Keratinocyte (primary cell): ENCODE data around the gene CARD9. TPM values are rescaled to one million over a fixed set of nuclear protein-coding genes. Genes with fewer than 3 reads are reported as not detected.

ENCODE experiments used
- DNase-seq: peaks from one replicate; pipeline ENCODE4 v3.0.0-alpha.2; 2011; ENCODE audit warnings: low read depth, missing footprints, low spot score
- FAIRE-seq: peaks from 2 replicates; lab custom pipeline; 2011; peaks lifted over from hg19 to GRCh38; lab: Jason Lieb, UNC
- H2AFZ ChIP-seq: 2 replicates; pipeline ENCODE4 v1.6.0; 2012; ENCODE audit warnings: low read length, control low read depth, inconsistent platforms; ENCODE audit not compliant: control insufficient read depth
- H3K27ac ChIP-seq: 2 replicates; pipeline ENCODE4 v1.5.1; 2011; ENCODE audit warnings: low read length; ENCODE audit not compliant: control insufficient read depth, insufficient read depth
- H3K27me3 ChIP-seq: 3 replicates; pipeline ENCODE4 v1.6.0; 2011; ENCODE audit warnings: low read length; ENCODE audit not compliant: control insufficient read depth, insufficient read depth; ENCODE audit errors: extremely low read depth
- H3K36me3 ChIP-seq, 2 experiments: 2 replicates in 1 of 2; 3 replicates in 1 of 2; pipeline ENCODE4 v1.5.1; 2011; ENCODE audit warnings: low read length in 2 of 2, mild to moderate bottlenecking in 1 of 2; ENCODE audit not compliant: control insufficient read depth in 2 of 2, insufficient read depth in 2 of 2; ENCODE audit errors: extremely low read depth in 1 of 2
- H3K4me1 ChIP-seq: 3 replicates; pipeline ENCODE4 v1.5.1; 2011; ENCODE audit warnings: low read length; ENCODE audit not compliant: control insufficient read depth, insufficient read depth; ENCODE audit errors: extremely low read depth
- H3K4me2 ChIP-seq: 3 replicates; pipeline ENCODE4 v1.6.0; 2011; ENCODE audit warnings: low read depth, low read length; ENCODE audit not compliant: control insufficient read depth, insufficient read depth; ENCODE audit errors: extremely low read depth
- H3K4me3 ChIP-seq, 3 experiments: fragments of 200-600 bp in 1 of 3; sonication (generic) in 1 of 3; 2 replicates in 2 of 3; 3 replicates in 1 of 3; pipeline ENCODE4 v1.5.1; 2011 to 2016; ENCODE audit warnings: low read length in 3 of 3, mild to moderate bottlenecking in 3 of 3, control low read depth in 2 of 3, inconsistent platforms in 1 of 3, low read depth in 1 of 3, mixed read lengths in 1 of 3, mixed run types in 1 of 3, moderate library complexity in 1 of 3; ENCODE audit not compliant: control insufficient read depth in 2 of 3, insufficient read depth in 2 of 3; ENCODE audit errors: extremely low read depth in 1 of 3
- H3K79me2 ChIP-seq: 2 replicates; pipeline ENCODE4 v1.6.0; 2012; ENCODE audit warnings: low read length; ENCODE audit not compliant: control insufficient read depth, insufficient read depth
- H3K9ac ChIP-seq: 3 replicates; pipeline ENCODE4 v1.6.0; 2011; ENCODE audit warnings: low read length; ENCODE audit not compliant: control insufficient read depth, insufficient read depth; ENCODE audit errors: extremely low read depth
- H3K9me1 ChIP-seq: 3 replicates; pipeline ENCODE4 v1.6.0; 2011; ENCODE audit warnings: low read length; ENCODE audit not compliant: control insufficient read depth, insufficient read depth; ENCODE audit errors: extremely low read depth
- H3K9me3 ChIP-seq: 2 replicates; pipeline ENCODE4 v1.5.1; 2012; ENCODE audit warnings: low read depth, low read length; ENCODE audit not compliant: control insufficient read depth
- H4K20me1 ChIP-seq: 3 replicates; pipeline ENCODE4 v1.6.0; 2011; ENCODE audit warnings: low read length; ENCODE audit not compliant: control insufficient read depth, insufficient read depth; ENCODE audit errors: extremely low read depth
- EZH2 ChIP-seq: IDR thresholded peaks from one replicate; pipeline ENCODE4 v1.6.1; 2012; ENCODE audit warnings: inconsistent platforms, mild to moderate bottlenecking, low read length, moderate library complexity
- dilution Hi-C: fragments of 300-500 bp; cut with MboI; formaldehyde crosslinking; loops from one replicate; pipeline ENCODE4 v1.7.0; 2020; ENCODE audit warnings: low sequenced_read_pairs; ENCODE audit not compliant: extremely low pct_ligation_motif_present
- polyA plus RNA-seq, 5 experiments: library from polyadenylated mRNA; depleted of rRNA in 3 of 5; stranded (reverse) in 3 of 5; stranded (forward) in 1 of 5; unstranded in 1 of 5; fragments of >200 nt; gene quantifications; 1 replicate in 1 of 5; 2 replicates in 3 of 5; 3 replicates in 1 of 5; pipeline versions ENCODE4 v1.2.1 to v1.2.3, GENCODE V29; 2011 to 2012; ENCODE audit warnings: missing spikeins in 2 of 5, low read depth in 1 of 5, low replicate concordance in 1 of 5
- TF ChIP-seq, protein P1 (sequence below), 3 experiments: IDR thresholded peaks in 1 of 3; conservative IDR thresholded peaks in 1 of 3; optimal IDR thresholded peaks in 1 of 3; 2 replicates in 2 of 3; 3 replicates in 1 of 3; pipeline versions ENCODE3 to v1.5.1; 2011; ENCODE audit warnings: low read length in 3 of 3, mild to moderate bottlenecking in 3 of 3, moderate library complexity in 2 of 3, control low read depth in 1 of 3, inconsistent platforms in 1 of 3; ENCODE audit not compliant: insufficient read depth in 2 of 3; ENCODE audit errors: extremely low read depth in 1 of 3

CARD9 gene
- polyA plus RNA-seq, 1 donor (not counting 4 experiments of a cell fraction or from before 2014, with no cell fraction given): 0.07 TPM

DNA sequence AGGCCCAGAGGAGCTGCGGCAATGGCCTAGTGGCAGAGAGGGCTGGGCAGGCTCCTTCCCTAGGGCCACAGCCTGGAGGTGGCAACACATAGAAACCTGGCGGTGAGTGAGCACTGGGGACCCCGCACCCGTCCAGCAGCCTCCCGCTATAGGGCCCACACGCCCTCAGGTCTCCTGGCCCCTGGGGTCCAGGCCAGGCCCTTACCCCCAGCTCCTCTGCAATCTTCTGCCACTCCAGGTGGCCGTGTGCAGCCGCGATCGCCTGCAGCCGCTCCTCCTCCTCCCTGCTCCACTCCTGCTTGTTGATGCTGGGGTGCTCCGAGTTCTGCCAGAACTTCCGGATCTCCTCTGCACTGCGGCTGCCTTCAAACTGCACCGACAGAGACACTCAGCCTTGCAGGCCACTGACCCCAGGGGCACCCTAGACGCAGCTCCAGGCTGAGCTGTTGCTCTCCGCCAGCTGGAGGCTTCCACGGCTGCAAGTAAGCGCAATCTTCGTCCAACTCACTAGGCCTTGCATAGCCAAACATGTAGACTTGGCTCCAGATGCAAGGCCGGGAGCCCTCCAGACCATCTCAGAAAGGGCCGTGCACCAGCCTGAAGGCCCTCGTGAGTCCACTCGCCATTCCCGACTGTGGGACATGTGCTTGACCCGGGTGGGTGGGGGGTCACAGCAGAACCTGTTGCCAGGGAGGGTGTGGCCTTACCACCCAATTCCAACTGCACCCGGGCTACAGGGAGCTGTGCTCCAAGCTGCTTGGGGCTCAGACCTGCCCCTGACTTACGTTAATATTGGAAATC lies 18.5 kb upstream of the CARD9 start:
- Histone ChIP-seq H3K27me3 (no peaks in the 10 kb centered on the region), H3K9ac (no peak overlapping the region), H3K9me1 (no peaks in the 10 kb centered on the region), H3K79me2 (peaks cover 9% of the 10 kb centered on the region), H3K4me3 (no peak overlapping the region), H3K4me1 (no peaks in the 10 kb centered on the region), H3K9me3 (no peaks in the 10 kb centered on the region), H3K27ac (no peak overlapping the region), H2AFZ (no peak overlapping the region), H4K20me1 (peaks cover 2% of the 10 kb centered on the region), H3K36me3 (peaks cover 54 to 72% of the 10 kb centered on the region in 2 experiments), H3K4me2 (no peak overlapping the region)
- TF ChIP-seq, protein P1, sequence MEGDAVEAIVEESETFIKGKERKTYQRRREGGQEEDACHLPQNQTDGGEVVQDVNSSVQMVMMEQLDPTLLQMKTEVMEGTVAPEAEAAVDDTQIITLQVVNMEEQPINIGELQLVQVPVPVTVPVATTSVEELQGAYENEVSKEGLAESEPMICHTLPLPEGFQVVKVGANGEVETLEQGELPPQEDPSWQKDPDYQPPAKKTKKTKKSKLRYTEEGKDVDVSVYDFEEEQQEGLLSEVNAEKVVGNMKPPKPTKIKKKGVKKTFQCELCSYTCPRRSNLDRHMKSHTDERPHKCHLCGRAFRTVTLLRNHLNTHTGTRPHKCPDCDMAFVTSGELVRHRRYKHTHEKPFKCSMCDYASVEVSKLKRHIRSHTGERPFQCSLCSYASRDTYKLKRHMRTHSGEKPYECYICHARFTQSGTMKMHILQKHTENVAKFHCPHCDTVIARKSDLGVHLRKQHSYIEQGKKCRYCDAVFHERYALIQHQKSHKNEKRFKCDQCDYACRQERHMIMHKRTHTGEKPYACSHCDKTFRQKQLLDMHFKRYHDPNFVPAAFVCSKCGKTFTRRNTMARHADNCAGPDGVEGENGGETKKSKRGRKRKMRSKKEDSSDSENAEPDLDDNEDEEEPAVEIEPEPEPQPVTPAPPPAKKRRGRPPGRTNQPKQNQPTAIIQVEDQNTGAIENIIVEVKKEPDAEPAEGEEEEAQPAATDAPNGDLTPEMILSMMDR (optimal IDR thresholded peaks at IDR 0.05 in 1 of 3, IDR thresholded peaks at IDR 0.05 in 1 of 3, conservative IDR thresholded peaks at IDR 0.05 in 1 of 3; ENCODE audit: extremely low read depth in 1 of 3, insufficient read depth in 2 of 3, low read length in 3 of 3): no peak
- TF ChIP-seq EZH2: no peak
- no peak for FAIRE-seq
- DNase-seq: no peak
- dilution Hi-C loops: no loop called here

DNA sequence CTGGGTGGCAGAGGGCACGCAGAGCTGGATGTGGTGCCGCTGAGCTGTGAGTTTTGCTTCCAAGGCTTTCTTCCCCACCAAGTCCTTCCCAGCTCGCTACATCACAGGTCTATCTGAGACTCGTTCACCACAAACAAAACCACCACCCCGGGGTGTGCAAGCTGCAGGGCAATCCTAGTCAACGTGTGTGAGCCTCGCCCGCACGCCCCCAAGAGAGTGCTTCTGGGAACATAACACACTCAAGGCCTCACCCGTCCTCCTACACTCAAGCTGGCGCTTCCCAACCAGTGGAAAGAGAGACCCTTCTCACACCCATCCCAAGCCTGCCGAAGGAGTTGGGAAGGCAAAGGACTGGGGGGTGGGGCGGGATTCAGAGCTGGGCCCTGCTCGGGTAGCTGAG lies 15.9 kb upstream of the CARD9 start:
- Histone ChIP-seq H3K27ac (no peak overlapping the region), H3K4me3 (no peak overlapping the region), H3K9ac (no peak overlapping the region), H3K9me1 (no peaks in the 10 kb centered on the region), H3K27me3 (no peaks in the 10 kb centered on the region), H3K36me3 (peaks cover 36 to 56% of the 10 kb centered on the region in 2 experiments), H2AFZ (no peak overlapping the region), H3K9me3 (no peaks in the 10 kb centered on the region), H3K79me2 (no peaks in the 10 kb centered on the region), H4K20me1 (peaks cover 2% of the 10 kb centered on the region), H3K4me1 (no peaks in the 10 kb centered on the region), H3K4me2 (no peak overlapping the region)
- no peak for TF ChIP-seq EZH2
- TF ChIP-seq, protein P1 (optimal IDR thresholded peaks at IDR 0.05 in 1 of 3, IDR thresholded peaks at IDR 0.05 in 1 of 3, conservative IDR thresholded peaks at IDR 0.05 in 1 of 3; ENCODE audit: extremely low read depth in 1 of 3, insufficient read depth in 2 of 3, low read length in 3 of 3): peak in 1 of 3 experiments; percentile 20
- FAIRE-seq (no peak), DNase-seq (no peak)
- dilution Hi-C loops: no loop called here
